WERI-Rb-1 (cell line): ENCODE data around the gene BCAS3.

Source experiments
- DNase-seq: peaks from one replicate; pipeline ENCODE4 v3.0.0-alpha.2; 2020
- H3K27ac ChIP-seq: fragments of 250-450 bp; sonication (Bioruptor Pico); 2 replicates; pipeline ENCODE4 v1.5.1; 2020; ENCODE audit warnings: mild to moderate bottlenecking, moderate library complexity
- H3K27me3 ChIP-seq: fragments of 250-450 bp; sonication (Bioruptor Pico); 2 replicates; pipeline ENCODE4 v1.5.1; 2021; ENCODE audit warnings: mild to moderate bottlenecking, low read depth, moderate library complexity; ENCODE audit not compliant: insufficient read depth, severe bottlenecking
- H3K36me3 ChIP-seq: fragments of 250-450 bp; sonication (Bioruptor Pico); 2 replicates; pipeline ENCODE4 v1.5.1; 2020; ENCODE audit warnings: mild to moderate bottlenecking, moderate library complexity
- H3K4me3 ChIP-seq: 2 replicates; pipeline ENCODE4 v1.5.1; 2011; ENCODE audit warnings: low read depth, mild to moderate bottlenecking, control low read depth, low read length
- H3K9me3 ChIP-seq: fragments of 250-450 bp; sonication (Bioruptor Pico); 2 replicates; pipeline ENCODE4 v1.5.1; 2021; ENCODE audit warnings: mild to moderate bottlenecking, moderate library complexity; ENCODE audit not compliant: severe bottlenecking
- CTCF ChIP-seq: IDR thresholded peaks from 2 replicates; pipeline ENCODE4 v1.5.1; 2011; ENCODE audit warnings: low read depth, mild to moderate bottlenecking, control low read depth, inconsistent platforms, low read length

BCAS3 gene

GRCh38 chr17:60827943-60828342 is 150.3 kb downstream of the BCAS3 start:
- no peak for TF ChIP-seq CTCF
- H3K4me3 ChIP-seq = no peak overlapping the region
- no peak overlapping the region for H3K27ac ChIP-seq
- H3K36me3 ChIP-seq = no peaks in the 10 kb centered on the region
- no peaks in the 10 kb centered on the region for H3K27me3 ChIP-seq
- no peaks in the 10 kb centered on the region for H3K9me3 ChIP-seq
- DNase-seq = no peak

GRCh38 chr17:60832151-60832585 is 154.5 kb downstream of the BCAS3 start:
- Histone ChIP-seq H3K27ac (no peak overlapping the region), H3K27me3 (no peaks in the 10 kb centered on the region), H3K36me3 (no peaks in the 10 kb centered on the region), H3K4me3 (no peak overlapping the region), H3K9me3 (no peaks in the 10 kb centered on the region)
- no peak for TF ChIP-seq CTCF
- DNase-seq = no peak

- no peak for TF ChIP-seq CTCF
- no peak overlapping the region for H3K27ac ChIP-seq
- no peaks in the 10 kb centered on the region for H3K36me3 ChIP-seq
- no peaks in the 10 kb centered on the region for H3K9me3 ChIP-seq
- DNase-seq = no peak
- H3K27me3 ChIP-seq = no peaks in the 10 kb centered on the region
- H3K4me3 ChIP-seq = no peak overlapping the region
These were observed 155.0 kb downstream of the BCAS3 start for GRCh38 chr17:60832631-60833030.

GRCh38 chr17:60840456-60840855 is 162.8 kb downstream of the BCAS3 start:
- Histone ChIP-seq H3K36me3 (no peaks in the 10 kb centered on the region), H3K27me3 (no peaks in the 10 kb centered on the region), H3K9me3 (no peaks in the 10 kb centered on the region), H3K4me3 (no peak overlapping the region), H3K27ac (no peak overlapping the region)
- no peak for DNase-seq
- TF ChIP-seq CTCF = no peak

GRCh38 chr17:60845012-60845411 is 167.4 kb downstream of the BCAS3 start:
- Histone ChIP-seq H3K27me3 (no peaks in the 10 kb centered on the region), H3K27ac (no peak overlapping the region), H3K9me3 (no peaks in the 10 kb centered on the region), H3K4me3 (no peak overlapping the region), H3K36me3 (no peaks in the 10 kb centered on the region)
- no peak for TF ChIP-seq CTCF
- DNase-seq = no peak

- Histone ChIP-seq H3K9me3 (no peaks in the 10 kb centered on the region), H3K4me3 (no peak overlapping the region), H3K27ac (no peak overlapping the region), H3K36me3 (no peaks in the 10 kb centered on the region), H3K27me3 (no peaks in the 10 kb centered on the region)
- DNase-seq = no peak
- no peak for TF ChIP-seq CTCF
These were observed 168.5 kb downstream of the BCAS3 start for GRCh38 chr17:60846175-60846574.
